Right renal pelvis (tissue), 4 donors: ENCODE results near the gene DRICH1. TPM values are rescaled to one million over a fixed set of nuclear protein-coding genes. Genes with fewer than 3 reads are reported as not detected.
"Not testable (repeated sequence)": the region's sequence is repeated elsewhere in the genome, so short reads cannot be mapped to it uniquely, and the experiment has no call there.

Source experiments
- DNase-seq, 4 donors: peaks; one replicate each; pipeline ENCODE4 v3.0.0-alpha.2; 2013; ENCODE audit warnings: low read depth in 4 of 4, low spot score in 3 of 4, missing footprints in 1 of 4
- polyA plus RNA-seq, 4 donors: library from polyadenylated mRNA; unstranded; fragments of 120-200 nt; gene quantifications; one replicate each; pipeline ENCODE4 v1.2.1, GENCODE V29; 2013; ENCODE audit not compliant: insufficient read length in 4 of 4

The DRICH1 gene
- polyA plus RNA-seq, 4 donors, result 1.1 to 2.8 (median 2.3) TPM

- DNase-seq, result not testable (repeated sequence)
Measured at GRCh38 chr22:23573106-23573505, 59.0 kb downstream of the DRICH1 start.

GRCh38 chr22:23571486-23571885, 60.6 kb downstream of the DRICH1 start:
- DNase-seq, result no peak

GRCh38 chr22:23570681-23571080, 61.4 kb downstream of the DRICH1 start:
- DNase-seq, result no peak

- no peak for DNase-seq
Measured at GRCh38 chr22:23569716-23570115, 62.4 kb downstream of the DRICH1 start.

- DNase-seq, result no peak
Measured at GRCh38 chr22:23569291-23569690, 62.8 kb downstream of the DRICH1 start.

GRCh38 chr22:23566705-23567475, 65.2 kb downstream of the DRICH1 start:
- DNase-seq, result no peak

GRCh38 chr22:23565915-23566704, 66.0 kb downstream of the DRICH1 start:
- peak; percentile 47 to 63 (median 51) for DNase-seq

GRCh38 chr22:23565305-23565914, 66.7 kb downstream of the DRICH1 start:
- no peak for DNase-seq

- DNase-seq, result no peak
Measured at GRCh38 chr22:23564276-23564675, 67.8 kb downstream of the DRICH1 start.

GRCh38 chr22:23563111-23563510, 69.0 kb downstream of the DRICH1 start:
- no peak for DNase-seq

GRCh38 chr22:23562186-23562585, 69.9 kb downstream of the DRICH1 start:
- no peak for DNase-seq

- not testable (repeated sequence) for DNase-seq
Measured at GRCh38 chr22:23561025-23561510, 71.1 kb downstream of the DRICH1 start.

- DNase-seq, result not testable (repeated sequence)
Measured at GRCh38 chr22:23560215-23560614, 71.9 kb downstream of the DRICH1 start.

Other genes starting within 250 kb of the DRICH1 start
- 1 to 10 TPM in 1 of 4 donors, under 1 TPM in 3; 0.49 to 1.6 (median 0.74) TPM for gene IGLL1, start 52.0 kb downstream of the DRICH1 start, polyA plus RNA-seq
- 1 to 10 TPM; 1.8 to 3.1 (median 2.1) TPM for gene RGL4, start 58.7 kb upstream of the DRICH1 start, polyA plus RNA-seq
- 1 to 10 TPM; 5.0 to 5.8 (median 5.5) TPM for gene ZNF70, start 118.8 kb upstream of the DRICH1 start, polyA plus RNA-seq
- gene VPREB3, start 122.1 kb upstream of the DRICH1 start, polyA plus RNA-seq, result 1 to 10 TPM in 1 of 4 donors, under 1 TPM in 3; 0.69 to 1.3 (median 0.78) TPM
- 1 to 10 TPM; 2.3 to 3.5 (median 2.5) TPM for gene C22orf15, start 130.7 kb upstream of the DRICH1 start, polyA plus RNA-seq
- 10 to 100 TPM; 79.3 to 96.3 (median 83.1) TPM for gene CHCHD10, start 135.7 kb upstream of the DRICH1 start, polyA plus RNA-seq
- 10 to 100 TPM; 12.1 to 25.4 (median 19.8) TPM for gene MMP11, start 140.5 kb upstream of the DRICH1 start, polyA plus RNA-seq
- gene SMARCB1, start 154.6 kb upstream of the DRICH1 start, polyA plus RNA-seq, result 100 to 1,000 TPM; 193 to 206 (median 194) TPM
- 1 to 10 TPM; 3.6 to 6.1 (median 4.7) TPM for gene DERL3, start 206.7 kb upstream of the DRICH1 start, polyA plus RNA-seq
- 10 to 100 TPM; 24.9 to 32.9 (median 27.7) TPM for gene SLC2A11, start 225.6 kb upstream of the DRICH1 start, polyA plus RNA-seq